ENCODE results near the gene OPN1LW. TPM values are rescaled to one million over a fixed set of nuclear protein-coding genes. Genes with fewer than 3 reads are reported as not detected.

Gene OPN1LW
- total and polyA plus RNA-seq, 2 of the 8 experiments (the other 6 are each of a cell fraction or from before 2014, with no cell fraction given): not detected

- Histone ChIP-seq H3K79me2 (ENCODE audit: control insufficient read depth in 1 of 2, insufficient read depth in 2 of 2, low read length in 2 of 2) (peaks cover 11 to 33% of the 10 kb centered on the region in 2 experiments), H2BK12ac (ENCODE audit: low read depth, low read length) (no peak overlapping the region), H2BK5ac (ENCODE audit: low read depth, low read length) (no peak overlapping the region), H4K20me1 (replicated peaks in 1 of 2; ENCODE audit: control insufficient read depth in 1 of 2, insufficient read depth in 2 of 2, low read length in 2 of 2) (peaks cover 6 to 7% of the 10 kb centered on the region in 2 experiments), H3K4me3 (ENCODE audit: extremely low read depth in 1 of 4, insufficient read depth in 2 of 4, low read depth in 3 of 4, low read length in 4 of 4) (peak overlapping the region in 1 of 4 experiments; percentile 52; a peak in 3 of 8 replicates), H3K4me2 (ENCODE audit: insufficient read depth in 1 of 2, low read depth in 2 of 2, low read length in 2 of 2) (peak overlapping the region; percentile 67 to 83; a peak in 3 of 4 replicates), H4K8ac (ENCODE audit: extremely low read depth, insufficient read depth, low read length) (no peak overlapping the region), H2AFZ (ENCODE audit: low read length) (no peak overlapping the region), H3K4ac (replicated peaks; ENCODE audit: insufficient read length, low read depth, low read length) (no peak overlapping the region), H3K9me3 (ENCODE audit: insufficient read depth in 2 of 2, low read depth in 1 of 2, low read length in 1 of 2) (no peaks in the 10 kb centered on the region), H3K4me1 (replicated peaks in 1 of 4; ENCODE audit: control insufficient read depth in 3 of 4, insufficient read depth in 4 of 4, low read length in 3 of 4) (peaks cover 2 to 21% (median 6%) of the 10 kb centered on the region in 4 experiments; a peak in 6 of 7 replicates), H3K9ac (replicated peaks in 1 of 4; ENCODE audit: extremely low read depth in 1 of 4, low read depth in 3 of 4, low read length in 3 of 4) (no peak overlapping the region), H4K91ac (replicated peaks; ENCODE audit: insufficient read length, low read length) (no peak overlapping the region), H2BK120ac (replicated peaks; ENCODE audit: low read depth, low read length) (no peak overlapping the region), H2AK5ac (ENCODE audit: low read depth, low read length) (no peak overlapping the region), H3K23ac (ENCODE audit: insufficient read length) (no peak overlapping the region), H2BK15ac (ENCODE audit: low read length) (no peak overlapping the region), H2BK20ac (ENCODE audit: low read length) (no peak overlapping the region), H3K23me2 (ENCODE audit: low read depth, low read length) (peaks cover 7% of the 10 kb centered on the region; the same call in 1 of the 2 replicates), H3K18ac (ENCODE audit: extremely low read depth, low read length) (no peak overlapping the region), H4K5ac (ENCODE audit: insufficient read length, low read depth, low read length) (no peak overlapping the region), H3K36me3 (ENCODE audit: control insufficient read depth in 2 of 4, insufficient read depth in 4 of 4, low read length in 3 of 4) (no peaks in the 10 kb centered on the region; a peak in 1 of 8 replicates), H3K27ac (ENCODE audit: low read depth, low read length) (no peak overlapping the region), H3K56ac (replicated peaks; ENCODE audit: insufficient read length, low read depth, low read length) (no peak overlapping the region), H3K27me3 (replicated peaks in 1 of 4; ENCODE audit: control insufficient read depth in 3 of 4, extremely low read depth in 1 of 4, insufficient read depth in 3 of 4, low read length in 3 of 4) (no peaks in the 10 kb centered on the region), H3K79me1 (ENCODE audit: low read depth, low read length) (peaks cover 3% of the 10 kb centered on the region), H3K14ac (ENCODE audit: insufficient read length) (no peak overlapping the region)
- CTCF ChIA-PET (ENCODE audit: partially characterized antibody): no interaction called here
- FAIRE-seq (no peak), DNase-seq (ENCODE audit: low read depth in 1 of 2, low spot score in 2 of 2) (no peak)
- POLR2A ChIA-PET (ENCODE audit: partially characterized antibody): interaction anchor here (1.0 to 1.2 kb wide), 2 partner anchors 85 to 127 kb away, joined by 3 to 4 read pairs; partner anchors contain the start of gene HCFC1
- 100% methylated on average over 2 of the region's 2 CpGs; no CpG with 5 or more reads in 1 of the 2 experiments for WGBS, 2 experiments (ENCODE audit: extremely low coverage in 1 of 2, insufficient coverage in 1 of 2, insufficient read length in 1 of 2, insufficient replicate concordance in 2 of 2, low coverage in 1 of 2, low lambda C conversion rate in 2 of 2, missing lambda C conversion rate in 1 of 2)
- no peak for TF ChIP-seq CBX5 (IDR thresholded peaks at IDR 0.05; ENCODE audit: low read depth, low read length)
- TF ChIP-seq TCF12 (IDR thresholded peaks at IDR 0.05; ENCODE audit: low read depth, low read length): no peak
- no peak for TF ChIP-seq SIX5 (IDR thresholded peaks at IDR 0.05; ENCODE audit: low read depth, low read length)
- TF ChIP-seq ASH2L (IDR thresholded peaks at IDR 0.05; ENCODE audit: low read length): no peak
- TF ChIP-seq CHD1 (IDR thresholded peaks at IDR 0.05; ENCODE audit: low read depth, low read length): no peak
- no peak for TF ChIP-seq SIRT6 (IDR thresholded peaks at IDR 0.05; ENCODE audit: low read length)
- no peak for TF ChIP-seq BRCA1 (IDR thresholded peaks at IDR 0.05; ENCODE audit: low read depth, low read length)
Measured at GRCh38 chrX:154098551-154098950, 45.5 kb upstream of the OPN1LW start.

All from H1 (cell line).